Activated CD4-positive, alpha-beta T cell treated with anti-CD3 and anti-CD28 coated beads, Interleukin-2, amount 50 U/mL, for 48 hours (primary cell): ENCODE data around the gene CPXCR1.
"Not testable (repeated sequence)": the region's sequence is repeated elsewhere in the genome, so short reads cannot be mapped to it uniquely, and the experiment has no call there.

Experiments
- DNase-seq, 2 experiments: peaks; one replicate each; pipeline ENCODE4 v3.0.0-alpha.2; 2020

CPXCR1 gene

GRCh38 chrX:88746925-88747324, at the start of gene CPXCR1:
Gene CPXCR1 (plus strand): TSS chrX:88747225. CDS start chrX:88753415, 6,190 bp downstream.
- no peak for DNase-seq

GRCh38 chrX:88735835-88736234, 11.2 kb upstream of the CPXCR1 start:
- DNase-seq, result no peak

- DNase-seq, result not testable (repeated sequence)
Measured at GRCh38 chrX:88746215-88746614, 810 bp upstream of the CPXCR1 start.

- not testable (repeated sequence) for DNase-seq
Measured at GRCh38 chrX:88752339-88752738, 5.3 kb downstream of the CPXCR1 start.

- no peak for DNase-seq
Measured at GRCh38 chrX:88789825-88790224, 42.8 kb downstream of the CPXCR1 start.
